CD14-positive monocyte (primary cell): ENCODE measurements around the gene FGD3. TPM values are rescaled to one million over a fixed set of nuclear protein-coding genes. Genes with fewer than 3 reads are reported as not detected.

ENCODE experiments used
- DNase-seq, 3 donors: peaks; one replicate each; pipeline ENCODE4 v3.0.0-alpha.2; 2011 to 2022
- H2AFZ ChIP-seq: 2 replicates; pipeline ENCODE4 v1.6.0; 2012; ENCODE audit warnings: mild to moderate bottlenecking, low read depth, low read length, inconsistent platforms; ENCODE audit not compliant: insufficient read depth, poor library complexity, severe bottlenecking
- H3K27ac ChIP-seq, 2 donors: 1 replicate in 1 of 2; 2 replicates in 1 of 2; pipeline ENCODE4 v1.5.1; 2012 to 2013; ENCODE audit warnings: low read length in 2 of 2, control low read depth in 1 of 2, inconsistent platforms in 1 of 2, low read depth in 1 of 2, mild to moderate bottlenecking in 1 of 2
- H3K27me3 ChIP-seq, 2 donors: one replicate each; pipeline versions ENCODE4 v1.6.0 to v1.6.1; 2011 to 2013; ENCODE audit warnings: low read length in 2 of 2; ENCODE audit not compliant: control insufficient read depth in 2 of 2, insufficient read depth in 2 of 2
- H3K36me3 ChIP-seq, 2 donors: replicated peaks in 1 of 2; 1 replicate in 1 of 2; 2 replicates in 1 of 2; pipeline versions ENCODE4 v1.5.1 to v1.6.1; 2012 to 2013; ENCODE audit warnings: low read length in 2 of 2, control low read depth in 1 of 2, inconsistent platforms in 1 of 2, mild to moderate bottlenecking in 1 of 2; ENCODE audit not compliant: insufficient read depth in 2 of 2, control insufficient read depth in 1 of 2
- H3K4me1 ChIP-seq, 2 donors: 1 replicate in 1 of 2; 2 replicates in 1 of 2; pipeline versions ENCODE4 v1.5.1 to v1.6.1; 2012 to 2013; ENCODE audit warnings: low read length in 2 of 2, control low read depth in 1 of 2, inconsistent platforms in 1 of 2, mild to moderate bottlenecking in 1 of 2, moderate library complexity in 1 of 2; ENCODE audit not compliant: insufficient read depth in 2 of 2, control insufficient read depth in 1 of 2
- H3K4me2 ChIP-seq: replicated peaks from 2 replicates; pipeline ENCODE3; 2012; ENCODE audit warnings: low read length, moderate library complexity, mild to moderate bottlenecking; ENCODE audit not compliant: poor library complexity, severe bottlenecking; ENCODE audit errors: extremely low read depth
- H3K4me3 ChIP-seq, 3 experiments: fragments of 200-600 bp in 1 of 3; sonication (generic) in 1 of 3; replicated peaks in 1 of 3; 1 replicate in 2 of 3; 2 replicates in 1 of 3; pipeline ENCODE4 v1.5.1; 2011 to 2013; ENCODE audit warnings: low read length in 3 of 3, mild to moderate bottlenecking in 3 of 3, control low read depth in 2 of 3, low read depth in 2 of 3, inconsistent platforms in 1 of 3, moderate library complexity in 1 of 3
- H3K79me2 ChIP-seq: 2 replicates; pipeline ENCODE4 v1.6.0; 2012; ENCODE audit warnings: mild to moderate bottlenecking, control low read depth, inconsistent platforms, low read length, moderate library complexity; ENCODE audit not compliant: insufficient read depth
- H3K9ac ChIP-seq: 2 replicates; pipeline ENCODE4 v1.6.0; 2017; ENCODE audit warnings: low read length, mild to moderate bottlenecking; ENCODE audit not compliant: insufficient read depth, poor library complexity, severe bottlenecking
- H3K9me3 ChIP-seq, 2 donors: replicated peaks in 1 of 2; 1 replicate in 1 of 2; 2 replicates in 1 of 2; pipeline versions ENCODE4 v1.5.1 to v1.6.1; 2012 to 2013; ENCODE audit warnings: low read length in 2 of 2, control low read depth in 1 of 2; ENCODE audit not compliant: control insufficient read depth in 1 of 2, insufficient read depth in 1 of 2
- H4K20me1 ChIP-seq: 2 replicates; pipeline ENCODE4 v1.6.0; 2012; ENCODE audit warnings: mild to moderate bottlenecking, low read length, control low read depth, moderate library complexity; ENCODE audit not compliant: insufficient read depth
- H3K27ac Mint-ChIP-seq, 7 donors: one replicate each; pipeline ENCODE4 v1.8.0; 2020; ENCODE audit warnings: mild to moderate bottlenecking in 7 of 7, mixed read lengths in 7 of 7, moderate library complexity in 6 of 7, inconsistent platforms in 2 of 7
- H3K27me3 Mint-ChIP-seq, 3 donors: one replicate each; pipeline ENCODE4 v1.8.0; 2021 to 2022; ENCODE audit warnings: low read depth in 3 of 3, mild to moderate bottlenecking in 3 of 3, mixed read lengths in 3 of 3, moderate library complexity in 3 of 3, inconsistent platforms in 1 of 3
- H3K36me3 Mint-ChIP-seq, 2 donors: one replicate each; pipeline ENCODE4 v1.8.0; 2020; ENCODE audit warnings: mixed read lengths in 2 of 2, inconsistent platforms in 1 of 2, mild to moderate bottlenecking in 1 of 2
- H3K4me1 Mint-ChIP-seq: one replicate; pipeline ENCODE4 v1.8.0; 2020; ENCODE audit warnings: mild to moderate bottlenecking, mixed read lengths
- H3K4me3 Mint-ChIP-seq, 2 donors: one replicate each; pipeline ENCODE4 v1.8.0; 2020; ENCODE audit warnings: mild to moderate bottlenecking in 2 of 2, mixed read lengths in 2 of 2, moderate library complexity in 1 of 2
- H3K9me3 Mint-ChIP-seq, 7 donors: one replicate each; pipeline ENCODE4 v1.8.0; 2020 to 2022; ENCODE audit warnings: mixed read lengths in 7 of 7, mild to moderate bottlenecking in 6 of 7, moderate library complexity in 6 of 7, inconsistent platforms in 2 of 7
- CTCF ChIP-seq: fragments of 200-600 bp; IDR thresholded peaks from one replicate; pipeline ENCODE4 v1.8.0; 2022; ENCODE audit warnings: antibody characterized with exemption, mild to moderate bottlenecking
- WGBS: methylation state at CpG from one replicate; pipeline ENCODE4 v1.1.5; 2013; ENCODE audit warnings: missing lambda C conversion rate; ENCODE audit not compliant: insufficient coverage; 5-methylcytosine and 5-hydroxymethylcytosine counted together
- intact Hi-C, 2 donors: fragments of 100-400 bp; cut with micrococcal nuclease; formaldehyde crosslinking; loops; one replicate each; pipeline versions ENCODE4 v1.15.0 to v1.15.1; 2023
- polyA plus RNA-seq, 3 donors: library from polyadenylated mRNA; depleted of rRNA in 1 of 3; unstranded in 2 of 3; stranded (reverse) in 1 of 3; fragments of 300-500 nt in 2 of 3; fragments of >200 nt in 1 of 3; fragmentation: Illumina TruSeq in 2 of 3; gene quantifications; 1 replicate in 2 of 3; 2 replicates in 1 of 3; pipeline ENCODE4 v1.2.3, GENCODE V29; 2012 to 2021

The FGD3 gene
- polyA plus RNA-seq, 3 donors: 32.4 to 120 (median 56.2) TPM

- H3K27me3 Mint-ChIP-seq: no peaks in the 10 kb centered on the region
- H3K4me1 ChIP-seq: peaks cover 80 to 98% of the 10 kb centered on the region in 2 donors
- peaks cover 0 to 3% of the 10 kb centered on the region in 2 donors for H3K9me3 ChIP-seq
- no peak overlapping the region for H3K4me3 Mint-ChIP-seq
- intact Hi-C loops: loop anchor here in 1 of 2 donors (5.0 kb wide), 1 partner anchor 53 kb away; no protein-coding TSS in a partner anchor
- TF ChIP-seq CTCF: no peak
- H3K27me3 ChIP-seq: no peaks in the 10 kb centered on the region
- peak overlapping the region; percentile 60 to 88 (median 80) for H3K27ac Mint-ChIP-seq
- no peak overlapping the region for H3K4me2 ChIP-seq
- H3K27ac ChIP-seq: peak overlapping the region in 1 of 2 donors; percentile 79
- H3K4me3 ChIP-seq: no peak overlapping the region
- H3K4me1 Mint-ChIP-seq: peaks cover 90% of the 10 kb centered on the region
- H2AFZ ChIP-seq: no peak overlapping the region
- peaks cover 16% of the 10 kb centered on the region for H3K79me2 ChIP-seq
- no peak for DNase-seq
- no peaks in the 10 kb centered on the region for H3K9me3 Mint-ChIP-seq
- 93% methylated on average over 6 of the region's 6 CpGs for WGBS
- peaks cover 28 to 31% of the 10 kb centered on the region in 2 donors for H3K36me3 ChIP-seq
- H3K36me3 Mint-ChIP-seq: peaks cover 26 to 36% of the 10 kb centered on the region in 2 donors
- H3K9ac ChIP-seq: no peak overlapping the region
- H4K20me1 ChIP-seq: peaks cover 16% of the 10 kb centered on the region
Observed at GRCh38 chr9:93038918-93039317, 91.6 kb downstream of the FGD3 start.

- no peaks in the 10 kb centered on the region for H3K27me3 Mint-ChIP-seq
- Histone ChIP-seq H3K36me3 (peaks cover 22 to 26% of the 10 kb centered on the region in 2 donors), H3K27ac (no peak overlapping the region), H3K27me3 (no peaks in the 10 kb centered on the region), H3K4me3 (no peak overlapping the region), H2AFZ (no peak overlapping the region), H3K9ac (no peak overlapping the region), H3K79me2 (peaks cover 11% of the 10 kb centered on the region), H4K20me1 (peaks cover 16% of the 10 kb centered on the region), H3K4me1 (peaks cover 83 to 98% of the 10 kb centered on the region in 2 donors), H3K9me3 (peaks cover 0 to 3% of the 10 kb centered on the region in 2 donors), H3K4me2 (no peak overlapping the region)
- no peak for TF ChIP-seq CTCF
- peak overlapping the region in 3 of 7 donors; percentile 33 to 80 (median 76) for H3K27ac Mint-ChIP-seq
- no peak overlapping the region for H3K4me3 Mint-ChIP-seq
- intact Hi-C loops: loop anchor here in 1 of 2 donors (5.0 kb wide), 1 partner anchor 53 kb away; no protein-coding TSS in a partner anchor
- DNase-seq: no peak
- H3K4me1 Mint-ChIP-seq: peaks cover 90% of the 10 kb centered on the region
- WGBS: 100% methylated on average over 3 of the region's 6 CpGs
- peaks cover 21 to 31% of the 10 kb centered on the region in 2 donors for H3K36me3 Mint-ChIP-seq
- no peaks in the 10 kb centered on the region for H3K9me3 Mint-ChIP-seq
Observed at GRCh38 chr9:93039456-93039855, 92.1 kb downstream of the FGD3 start.
